Urinary bladder (tissue), 4 donors: ENCODE data around the gene FAM229A. TPM values are rescaled to one million over a fixed set of nuclear protein-coding genes. Genes with fewer than 3 reads are reported as not detected.

Source experiments
- DNase-seq: peaks from one replicate; pipeline ENCODE4 v3.0.0-alpha.2; 2015; ENCODE audit errors: extremely low spot score
- H3K27ac ChIP-seq: one replicate; pipeline ENCODE4 v1.5.1; 2013; ENCODE audit warnings: low read depth, mild to moderate bottlenecking, moderate library complexity
- H3K36me3 ChIP-seq: one replicate; pipeline ENCODE4 v1.6.1; 2013; ENCODE audit warnings: mild to moderate bottlenecking, moderate library complexity; ENCODE audit not compliant: insufficient read depth
- H3K4me1 ChIP-seq: one replicate; pipeline ENCODE4 v1.6.1; 2013; ENCODE audit warnings: mild to moderate bottlenecking, moderate library complexity; ENCODE audit not compliant: insufficient read depth
- H3K4me3 ChIP-seq: one replicate; pipeline ENCODE4 v1.5.1; 2013; ENCODE audit warnings: low read depth, low read length
- WGBS: extraction: QIAGEN DNeasy Blood & Tissue Kit; methylation state at CpG from one replicate; pipeline ENCODE4 v1.1.7; 2013; 5-methylcytosine and 5-hydroxymethylcytosine counted together
- polyA plus RNA-seq: library from polyadenylated mRNA; stranded (reverse); fragments of 200-250 nt; gene quantifications from one replicate; pipeline ENCODE4 v1.2.3, GENCODE V29; 2013
- total RNA-seq: library from RNA; depleted of rRNA; stranded (reverse); fragments of >200 nt; gene quantifications from one replicate; pipeline ENCODE4 v1.2.3, GENCODE V29; 2014
- donor health status: healthy with polysubstance abuse.
- donor health status: healthy.

The FAM229A gene
- total and polyA plus RNA-seq, 2 donors = 3.2 to 7.3 TPM

DNA sequence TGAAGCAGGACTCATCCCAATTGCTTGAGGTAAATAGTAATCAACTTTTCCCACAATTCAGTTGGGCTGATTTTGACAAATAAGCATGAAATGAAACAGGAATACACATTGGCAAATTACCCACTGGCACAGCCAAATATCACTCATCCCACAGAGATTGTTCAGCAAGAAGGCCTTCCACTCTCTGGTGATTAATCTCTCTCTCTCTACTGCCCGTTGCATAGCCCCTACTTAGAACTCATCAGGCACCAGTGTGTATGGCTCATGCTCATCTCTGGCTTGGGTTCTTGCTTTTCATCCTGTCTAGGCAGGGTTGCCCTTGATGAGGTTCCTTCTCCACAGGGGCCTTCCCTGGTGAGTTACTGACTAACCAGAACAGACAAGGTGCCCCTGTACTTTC is 30.9 kb upstream of the FAM229A start:
- DNase-seq = no peak
- Histone ChIP-seq H3K4me3 (peak overlapping the region; percentile 56), H3K27ac (no peak overlapping the region), H3K36me3 (peaks cover 3% of the 10 kb centered on the region), H3K4me1 (no peaks in the 10 kb centered on the region)
- 51% methylated on average over 1 of the region's 1 CpG for WGBS

DNA sequence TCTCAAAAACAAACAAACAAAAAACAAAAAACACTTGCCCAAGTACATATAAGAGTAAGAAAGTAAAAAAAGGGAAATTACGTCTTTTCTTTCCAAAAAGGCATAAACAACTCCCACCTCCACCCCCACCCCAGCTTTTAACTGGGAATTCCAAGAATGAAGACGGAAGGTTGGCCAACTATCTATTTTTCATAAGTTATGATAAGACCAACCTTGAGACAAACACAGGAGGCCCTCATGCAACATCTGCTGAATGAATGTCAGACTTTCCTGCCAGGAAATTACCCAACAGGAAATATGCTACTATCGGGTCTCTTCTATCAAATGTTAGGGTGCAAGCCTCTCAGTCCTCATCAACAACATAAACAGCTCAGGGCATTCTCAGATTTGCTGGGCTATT is 30.0 kb upstream of the FAM229A start:
- H3K4me1 ChIP-seq = no peaks in the 10 kb centered on the region
- peaks cover 3% of the 10 kb centered on the region for H3K36me3 ChIP-seq
- no peak overlapping the region for H3K4me3 ChIP-seq
- no peak overlapping the region for H3K27ac ChIP-seq
- DNase-seq = no peak
- WGBS = 68% methylated on average over 3 of the region's 3 CpGs

DNA sequence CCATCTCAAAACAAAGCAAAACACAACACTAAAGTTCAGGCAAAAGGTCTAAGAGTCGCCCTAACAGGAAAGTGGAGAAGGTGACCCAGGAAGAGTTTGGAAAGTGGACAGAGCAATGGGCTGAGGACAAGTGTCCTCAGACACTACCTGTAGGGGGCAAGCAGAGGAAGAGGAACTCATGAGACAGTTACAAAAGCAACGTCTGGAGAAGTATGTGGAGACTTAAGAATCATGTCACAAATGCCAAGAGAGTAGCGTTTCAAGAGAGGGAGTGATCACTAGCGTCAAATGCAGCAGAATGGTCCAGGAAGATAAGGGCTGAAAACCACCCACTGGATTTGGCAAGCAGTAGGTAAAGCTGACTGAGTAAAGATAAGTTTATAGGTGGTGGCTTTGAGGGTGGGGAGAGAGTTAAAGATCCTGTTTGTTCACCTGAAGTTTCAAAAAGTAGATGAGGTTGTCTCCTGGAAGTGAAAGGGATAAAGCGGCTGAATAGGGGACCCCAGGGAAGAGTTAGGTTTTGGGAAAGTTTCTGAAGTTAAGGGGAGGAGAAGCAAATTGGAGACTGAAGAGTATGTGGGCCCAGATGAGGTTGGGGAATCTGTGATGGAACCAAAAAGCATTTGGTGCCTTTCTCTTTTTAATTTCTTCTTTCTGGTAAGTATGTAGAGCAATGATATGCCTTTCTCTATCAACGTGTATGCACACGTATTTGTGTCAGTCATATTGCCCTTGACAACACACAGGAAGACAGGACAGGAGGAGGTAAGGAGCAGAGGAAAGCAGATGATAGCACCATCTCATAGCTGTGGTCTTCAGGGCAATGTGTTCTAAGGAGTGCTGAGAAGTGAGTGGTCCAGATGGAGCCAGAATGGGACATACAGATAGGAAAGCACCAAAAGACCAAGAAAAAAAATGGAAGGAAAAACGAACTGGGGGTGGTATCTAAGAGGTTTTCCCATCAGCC is 28.9 kb upstream of the FAM229A start:
- peaks cover 3% of the 10 kb centered on the region for H3K36me3 ChIP-seq
- DNase-seq = no peak
- H3K4me3 ChIP-seq = no peak overlapping the region
- no peaks in the 10 kb centered on the region for H3K4me1 ChIP-seq
- H3K27ac ChIP-seq = no peak overlapping the region
- 69% methylated on average over 8 of the region's 8 CpGs for WGBS

DNA sequence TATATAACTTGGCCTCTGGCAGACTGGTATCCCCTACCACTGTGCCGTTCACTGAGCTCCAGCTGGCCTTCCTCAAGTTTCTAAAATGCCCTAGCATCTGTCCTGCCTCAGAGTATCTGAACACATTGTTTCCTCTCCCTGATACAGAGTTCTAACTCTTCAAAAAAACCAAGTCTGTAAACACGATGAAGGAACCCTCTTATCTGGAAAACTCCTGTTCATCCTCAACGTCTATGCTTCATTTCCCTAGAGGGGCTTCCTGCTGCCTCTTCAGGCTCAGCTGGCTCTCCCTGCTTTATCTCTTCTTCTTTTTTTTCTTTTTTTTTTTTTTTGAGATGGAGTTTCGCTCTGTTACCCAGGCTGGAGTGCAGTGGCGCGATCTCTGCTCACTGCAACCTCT is 26.4 kb upstream of the FAM229A start:
- DNase-seq = no peak
- no peaks in the 10 kb centered on the region for H3K4me1 ChIP-seq
- WGBS = 69% methylated on average over 6 of the region's 6 CpGs
- H3K36me3 ChIP-seq = peaks cover 7% of the 10 kb centered on the region
- no peak overlapping the region for H3K4me3 ChIP-seq
- H3K27ac ChIP-seq = no peak overlapping the region

DNA sequence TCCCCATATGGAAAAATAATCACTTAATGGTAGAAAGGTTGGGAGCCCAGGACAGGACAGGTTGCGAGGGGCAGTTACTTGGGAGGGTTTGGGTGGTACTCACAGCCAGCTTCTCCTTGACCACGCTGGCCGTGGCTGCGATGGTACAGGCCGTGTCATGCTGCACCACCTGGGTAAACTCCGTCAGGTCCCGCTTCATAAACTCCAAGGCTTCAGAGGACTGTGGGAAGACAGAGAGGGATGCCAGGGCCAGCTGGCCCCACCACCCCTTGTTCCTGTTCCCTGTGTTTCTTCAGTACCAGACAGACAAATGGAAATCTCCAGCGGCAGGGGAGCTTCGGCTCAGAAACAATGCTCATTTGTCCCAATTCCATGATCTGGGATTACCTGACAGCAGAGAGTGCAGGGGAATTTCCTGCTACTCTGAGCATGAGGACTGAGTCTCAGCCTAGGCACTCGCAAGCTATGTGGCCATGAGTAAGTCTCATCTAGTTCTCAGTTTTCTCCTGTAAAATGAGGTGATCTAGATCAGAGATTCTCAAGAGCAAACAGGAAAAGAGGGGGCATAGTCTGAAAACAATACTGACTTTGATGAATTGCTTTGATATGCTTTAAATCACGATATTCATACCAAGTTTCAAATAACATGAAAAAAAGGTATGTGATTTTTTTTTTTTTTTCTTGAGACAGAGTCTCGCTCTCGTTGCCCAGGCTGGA is 24.5 kb upstream of the FAM229A start:
- Histone ChIP-seq H3K27ac (no peak overlapping the region), H3K4me3 (no peak overlapping the region), H3K4me1 (no peaks in the 10 kb centered on the region), H3K36me3 (peaks cover 7% of the 10 kb centered on the region)
- DNase-seq = no peak
- WGBS = 93% methylated on average over 13 of the region's 13 CpGs

DNA sequence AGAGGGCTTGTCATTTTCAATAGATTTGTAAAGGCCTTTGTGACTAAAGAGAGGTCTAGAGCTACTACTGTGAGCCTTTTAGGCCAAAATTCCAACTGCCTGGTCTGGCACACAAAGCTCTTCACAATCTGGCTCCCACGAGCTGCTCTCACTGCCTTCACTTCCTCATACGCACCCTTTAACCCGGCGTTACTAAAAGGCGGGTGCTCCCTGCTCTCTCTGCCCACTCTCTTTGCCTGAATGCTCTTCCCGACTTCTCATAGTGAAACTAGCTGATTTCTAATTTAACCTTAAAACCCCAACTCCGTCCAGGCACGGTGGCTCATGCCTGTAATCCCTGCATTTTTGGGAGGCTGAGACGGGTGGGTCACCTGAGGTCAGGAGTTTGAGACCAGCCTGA is 17.8 kb upstream of the FAM229A start:
- no peaks in the 10 kb centered on the region for H3K4me1 ChIP-seq
- peaks cover 10% of the 10 kb centered on the region for H3K36me3 ChIP-seq
- no peak for DNase-seq
- H3K27ac ChIP-seq = no peak overlapping the region
- WGBS = 89% methylated on average over 9 of the region's 9 CpGs
- no peak overlapping the region for H3K4me3 ChIP-seq

DNA sequence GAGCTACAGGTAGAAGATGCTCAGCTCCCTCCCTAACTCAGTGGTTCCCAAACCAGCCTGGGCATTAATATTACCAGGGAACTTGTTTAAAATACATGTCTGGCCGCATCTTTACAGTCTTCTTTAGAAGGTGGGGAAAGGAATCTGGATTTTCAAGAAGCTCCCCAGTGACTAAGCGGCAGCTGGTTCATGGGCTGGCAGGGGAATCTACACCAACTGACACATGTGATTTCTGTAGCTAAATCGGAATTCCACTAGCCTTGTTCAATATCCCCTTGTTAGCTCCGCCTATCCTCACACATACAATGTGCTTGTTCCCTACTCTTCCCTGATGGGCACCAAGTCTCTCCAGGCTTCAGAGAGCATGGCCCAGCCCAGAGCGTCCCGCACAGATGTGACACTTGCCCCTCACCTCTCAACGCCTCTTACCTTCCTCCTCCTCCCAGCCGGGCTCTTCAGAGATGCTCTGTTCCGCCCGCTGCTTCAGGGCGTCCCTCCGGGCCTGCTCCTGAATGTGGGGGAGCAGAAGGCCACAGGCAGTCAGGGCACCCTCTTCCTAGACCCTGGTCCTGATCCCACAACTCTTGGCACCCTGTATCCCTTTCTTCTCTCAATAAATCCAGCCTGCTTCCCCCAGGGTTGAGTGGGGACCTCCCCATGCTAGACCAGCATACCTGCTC is 15.4 kb upstream of the FAM229A start:
- no peak overlapping the region for H3K27ac ChIP-seq
- no peak overlapping the region for H3K4me3 ChIP-seq
- H3K36me3 ChIP-seq = peaks cover 9% of the 10 kb centered on the region
- WGBS = 91% methylated on average over 12 of the region's 12 CpGs
- DNase-seq = no peak
- H3K4me1 ChIP-seq = no peaks in the 10 kb centered on the region

DNA sequence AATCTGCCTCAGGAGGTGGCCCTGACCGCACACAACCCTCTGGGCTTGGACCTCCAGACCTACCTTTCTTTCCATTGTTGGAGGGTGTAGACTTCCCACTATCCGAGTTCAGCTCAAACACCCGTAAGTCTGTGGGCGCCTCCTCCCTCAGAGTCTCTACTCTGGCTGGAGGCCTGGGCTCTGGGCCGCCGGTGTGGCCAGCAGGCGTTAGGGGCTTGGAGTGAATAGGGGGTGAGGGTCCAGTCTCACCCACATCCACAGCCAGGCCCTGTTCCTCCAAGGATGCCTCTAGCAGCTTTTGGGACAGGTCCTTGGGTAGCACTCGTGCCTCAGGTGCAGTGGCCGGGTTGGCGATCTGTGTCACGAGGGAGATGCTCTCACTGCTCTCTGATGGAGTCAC is 13.9 kb upstream of the FAM229A start:
- no peaks in the 10 kb centered on the region for H3K4me1 ChIP-seq
- H3K36me3 ChIP-seq = peaks cover 8% of the 10 kb centered on the region
- H3K27ac ChIP-seq = no peak overlapping the region
- no peak for DNase-seq
- WGBS = 92% methylated on average over 11 of the region's 11 CpGs
- no peak overlapping the region for H3K4me3 ChIP-seq

DNA sequence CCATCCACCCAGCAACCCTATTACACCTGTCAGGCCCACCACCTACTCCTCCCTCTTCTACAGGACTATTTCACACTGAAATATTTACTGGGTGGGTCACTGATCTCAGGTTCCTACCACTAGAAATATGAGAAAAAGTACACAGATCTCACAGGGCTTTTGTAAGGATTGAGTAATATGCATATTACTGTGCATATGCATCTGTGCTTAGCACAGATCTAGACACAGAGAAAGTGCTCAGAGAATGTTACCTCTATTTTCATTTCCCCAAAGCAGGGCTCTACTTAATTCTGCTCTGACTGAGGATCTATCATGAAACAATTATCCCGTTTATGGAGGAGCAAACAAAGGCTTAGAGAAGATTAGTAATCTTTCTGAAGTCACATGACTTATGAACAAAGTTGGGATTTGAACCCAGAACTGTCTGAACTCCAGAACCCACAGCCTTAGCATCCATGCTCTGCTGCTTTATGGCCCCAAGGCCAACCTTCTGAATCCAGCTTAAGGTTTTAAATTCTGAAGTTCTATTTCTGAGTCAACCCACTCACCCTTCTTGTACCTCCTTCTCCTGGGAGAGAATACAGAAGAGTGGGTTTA is 11.8 kb upstream of the FAM229A start:
- H3K4me3 ChIP-seq = no peak overlapping the region
- H3K36me3 ChIP-seq = peaks cover 12% of the 10 kb centered on the region
- no peak for DNase-seq
- H3K4me1 ChIP-seq = no peaks in the 10 kb centered on the region
- WGBS = 46% methylated on average over 1 of the region's 1 CpG
- H3K27ac ChIP-seq = no peak overlapping the region

DNA sequence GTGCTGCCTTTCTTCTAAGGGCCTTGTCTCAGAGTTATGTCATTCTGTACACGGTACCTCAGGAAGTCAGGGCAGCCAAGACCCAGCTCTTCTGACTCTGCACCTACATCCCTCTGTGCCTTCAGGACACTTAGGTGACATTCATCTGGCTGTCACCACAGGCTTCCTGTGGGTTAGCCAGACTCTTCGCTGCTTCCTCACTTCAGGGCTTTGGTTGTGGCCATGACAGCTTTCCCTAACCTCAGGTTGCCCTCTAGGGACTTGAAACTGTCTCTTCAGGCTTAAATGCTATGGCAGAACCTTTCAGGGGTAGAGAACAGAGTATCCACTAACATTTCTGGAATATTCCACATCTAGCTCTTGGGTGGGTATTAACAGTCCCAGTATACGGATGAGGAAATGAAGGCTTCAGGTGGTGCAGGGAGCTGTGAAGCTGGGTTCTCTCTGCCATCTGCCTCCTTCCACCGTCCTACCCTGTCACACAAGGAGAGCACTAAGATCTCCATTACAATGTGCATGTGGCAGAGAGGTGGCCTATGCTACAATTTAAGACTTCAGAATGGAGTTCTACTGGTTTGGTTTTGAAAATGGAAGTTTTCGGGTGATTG is 10.0 kb upstream of the FAM229A start:
- Histone ChIP-seq H3K27ac (no peak overlapping the region), H3K4me3 (no peak overlapping the region), H3K4me1 (no peaks in the 10 kb centered on the region), H3K36me3 (peaks cover 15% of the 10 kb centered on the region)
- WGBS = 90% methylated on average over 5 of the region's 5 CpGs
- DNase-seq = no peak

DNA sequence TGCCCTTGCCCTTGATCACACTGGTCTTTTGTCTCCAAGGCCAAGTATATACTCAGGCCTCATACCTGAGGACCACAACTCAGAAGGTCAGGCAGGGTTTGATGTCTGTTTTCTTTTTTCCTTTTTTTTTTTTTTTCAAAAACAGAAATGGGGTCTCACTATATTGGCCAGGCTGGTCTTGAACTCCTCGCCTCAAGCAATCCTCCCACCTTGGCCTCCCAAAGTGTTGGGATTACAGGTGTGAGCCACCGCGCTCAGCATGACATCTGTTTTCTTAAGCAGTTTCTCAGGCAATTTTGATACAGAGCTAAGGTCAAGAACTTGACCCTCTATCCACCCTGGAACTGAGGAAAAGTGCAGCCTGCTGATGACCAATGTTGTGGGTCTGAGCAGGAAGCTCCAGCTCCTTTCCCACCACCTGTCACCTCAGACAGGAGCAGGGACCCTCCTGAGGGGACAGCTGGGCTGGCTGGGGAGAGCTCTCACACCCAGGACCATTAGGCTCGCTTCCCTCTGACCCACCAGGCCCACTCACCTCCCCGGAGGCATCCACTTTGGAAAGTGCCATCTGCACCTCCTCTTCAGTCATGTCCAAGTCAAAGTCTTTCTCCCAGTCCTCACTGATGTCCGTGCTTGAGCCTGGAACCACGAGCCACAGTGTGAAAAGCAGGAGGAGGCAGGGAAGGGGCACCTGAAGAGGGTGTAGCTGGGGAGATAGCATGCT is 5.8 kb upstream of the FAM229A start:
- no peak for DNase-seq
- no peak overlapping the region for H3K4me3 ChIP-seq
- 95% methylated on average over 7 of the region's 7 CpGs for WGBS
- H3K27ac ChIP-seq = no peak overlapping the region
- peaks cover 8% of the 10 kb centered on the region for H3K36me3 ChIP-seq
- no peaks in the 10 kb centered on the region for H3K4me1 ChIP-seq

DNA sequence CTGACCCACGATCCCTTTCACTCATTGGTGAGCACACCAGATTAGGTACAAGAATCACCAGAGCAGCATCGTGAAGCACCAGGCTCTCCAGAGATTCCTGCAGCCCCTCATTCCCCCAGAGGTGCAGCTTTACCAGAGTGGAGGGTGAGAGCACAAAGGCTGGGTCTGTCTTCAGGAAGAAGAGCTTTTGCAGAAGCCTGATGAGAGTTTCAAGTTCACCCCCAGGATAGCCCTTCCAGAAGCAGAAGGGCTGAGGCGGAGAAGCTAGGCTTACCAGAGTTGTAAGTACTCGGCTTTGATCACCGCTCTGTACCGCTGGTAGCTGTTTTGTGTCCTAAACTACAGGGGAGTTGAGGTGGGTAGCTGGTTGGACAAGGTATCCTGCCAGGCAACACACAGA is 3.2 kb upstream of the FAM229A start:
- 91% methylated on average over 6 of the region's 6 CpGs for WGBS
- DNase-seq = no peak
- H3K27ac ChIP-seq = no peak overlapping the region
- peaks cover 3% of the 10 kb centered on the region for H3K4me1 ChIP-seq
- no peak overlapping the region for H3K4me3 ChIP-seq
- peaks cover 8% of the 10 kb centered on the region for H3K36me3 ChIP-seq
